Measurements from ENCODE around the gene MAP3K15. TPM values are rescaled to one million over a fixed set of nuclear protein-coding genes. Genes with fewer than 3 reads are reported as not detected.

The MAP3K15 gene
- total RNA-seq, 1 experiment from 2014 or later = 1.2 TPM

- TF ChIP-seq CTCF (conservative IDR thresholded peaks at IDR 0.05) = no peak
Observed at GRCh38 chrX:19539665-19540064, 24.4 kb upstream of the MAP3K15 start.

More at GRCh38 chrX:19539665-19540064, 24.4 kb upstream of the MAP3K15 start:
- Histone ChIP-seq H3K79me1 (ENCODE audit: insufficient read depth, low read depth, low read length, poor library complexity, severe bottlenecking) (no peaks in the 10 kb centered on the region), H3K4ac (ENCODE audit: low read depth, low read length) (no peak overlapping the region), H3K4me2 (ENCODE audit: insufficient read depth, insufficient read length, low read length) (no peak overlapping the region), H2BK5ac (ENCODE audit: insufficient read length, low read length) (no peak overlapping the region), H3K56ac (ENCODE audit: insufficient read length, low read depth, low read length) (no peak overlapping the region), H3K27ac (ENCODE audit: insufficient read length, low read depth, low read length) (no peak overlapping the region), H3K14ac (ENCODE audit: insufficient read depth, low read length) (no peak overlapping the region), H2BK20ac (ENCODE audit: low read depth, low read length, poor library complexity, severe bottlenecking) (no peak overlapping the region), H3K9ac (ENCODE audit: extremely low read depth, insufficient read length, low read length) (no peak overlapping the region), H3K23ac (ENCODE audit: insufficient read length, low read depth, low read length) (no peak overlapping the region), H2BK120ac (ENCODE audit: low read depth, low read length, poor library complexity, severe bottlenecking) (no peak overlapping the region), H3K4me1 (ENCODE audit: insufficient read depth, low read length) (no peaks in the 10 kb centered on the region), H2BK15ac (ENCODE audit: low read depth, low read length) (no peak overlapping the region), H3K23me2 (ENCODE audit: insufficient read length, low read depth, low read length, poor library complexity, severe bottlenecking) (no peaks in the 10 kb centered on the region), H4K20me1 (ENCODE audit: control insufficient read depth, insufficient read depth, insufficient read length) (no peaks in the 10 kb centered on the region), H3T11ph (ENCODE audit: low read length) (no peak overlapping the region), H2BK12ac (ENCODE audit: insufficient read length, low read depth, low read length) (no peak overlapping the region), H3K9me3 (ENCODE audit: control insufficient read depth, low read depth, low read length) (peaks cover 38% of the 10 kb centered on the region), H3K79me2 (ENCODE audit: insufficient read depth, low read length) (no peaks in the 10 kb centered on the region), H2AFZ (ENCODE audit: low read length) (no peak overlapping the region), H4K91ac (ENCODE audit: insufficient read length, low read depth, low read length) (no peak overlapping the region), H4K5ac (ENCODE audit: insufficient read length, low read depth, low read length) (no peak overlapping the region), H2AK5ac (ENCODE audit: insufficient read length, low read length) (no peak overlapping the region), H3K27me3 (ENCODE audit: insufficient read depth, low read length) (no peaks in the 10 kb centered on the region), H4K8ac (replicated peaks; ENCODE audit: insufficient read length, low read depth, low read length) (no peak overlapping the region), H3K18ac (ENCODE audit: insufficient read length, low read depth, low read length) (no peak overlapping the region)
- no CpG with 5 or more reads among the region's 4 CpGs for WGBS (ENCODE audit: extremely low coverage, insufficient read length, low lambda C conversion rate)
- Mint-ChIP-seq H3K27me3 (ENCODE audit: low read depth) (peaks cover 5% of the 10 kb centered on the region), H3K36me3 (ENCODE audit: insufficient read depth in 1 of 3, low read depth in 3 of 3) (peaks cover 0 to 22% (median 4%) of the 10 kb centered on the region in 3 experiments; a peak in 4 of 7 replicates), H3K9me3 (peaks cover 71 to 76% of the 10 kb centered on the region in 2 experiments), H3K27ac (no peak overlapping the region), H3K4me1 (no peaks in the 10 kb centered on the region), H3K4me3 (no peak overlapping the region)
- DNase-seq = no peak
